Left ventricle myocardium superior (tissue), 1 donor: Measurements from ENCODE around the gene SHOX. TPM values are rescaled to one million over a fixed set of nuclear protein-coding genes. Genes with fewer than 3 reads are reported as not detected.
"Not testable (repeated sequence)": the region's sequence is repeated elsewhere in the genome, so short reads cannot be mapped to it uniquely, and the experiment has no call there.

Source experiments
- ATAC-seq: fragments of 200-7000 bp; cut with Tn5 transposase; one replicate; pipeline ENCODE4 v1.9.1; 2020; ENCODE audit warnings: mild to moderate bottlenecking, moderate library complexity
- DNase-seq: peaks from one replicate; pipeline ENCODE4 v3.0.0-alpha.2; 2020
- intact Hi-C: fragments of 100-400 bp; cut with micrococcal nuclease; formaldehyde crosslinking; loops from one replicate; pipeline ENCODE4 v1.11.0; 2022
- total RNA-seq: library from RNA; stranded (reverse); fragmentation: NEBNext Ultra II Directional; extraction: Animal tissue kit (Norgen Biotek cat#: 25700); gene quantifications from one replicate; pipeline ENCODE4 v1.2.1, GENCODE V29; 2021
- donor health status: DM: no; HTN: yes; CAD: no; lungs with severe emphysema.

The SHOX gene
- total RNA-seq, 1 donor from 2014 or later, result not detected

DNA sequence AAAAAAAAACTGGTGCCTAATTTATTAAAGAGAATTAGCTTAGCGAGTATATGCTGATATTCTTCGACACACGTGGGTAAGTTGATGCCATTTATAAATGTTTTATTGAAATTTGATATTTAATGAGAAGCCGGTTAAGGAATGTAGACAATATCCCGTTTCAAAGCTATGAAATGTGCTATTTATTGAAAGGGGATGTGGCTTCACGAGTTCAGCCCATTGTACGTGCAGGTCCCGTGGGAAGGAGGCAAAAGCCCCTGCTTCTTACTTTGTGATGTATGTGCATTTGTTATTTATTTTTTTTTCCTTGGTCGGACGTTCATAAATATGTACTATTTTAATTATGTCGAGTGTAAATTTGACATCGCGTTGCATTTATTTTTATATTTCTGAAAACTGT, 20.2 kb downstream of the SHOX start:
- intact Hi-C loops, result no loop called here
- DNase-seq (no peak), ATAC-seq (no peak)

GRCh38 chrX:651922-652321, 21.3 kb downstream of the SHOX start:
- intact Hi-C loops, ATAC-seq: not testable (repeated sequence)

GRCh38 chrX:652341-652741, 21.8 kb downstream of the SHOX start:
- ATAC-seq (no peak), DNase-seq (no peak)
- intact Hi-C loops, result no loop called here

More at GRCh38 chrX:651922-652321, 21.3 kb downstream of the SHOX start:
- not testable (repeated sequence) for DNase-seq

DNA sequence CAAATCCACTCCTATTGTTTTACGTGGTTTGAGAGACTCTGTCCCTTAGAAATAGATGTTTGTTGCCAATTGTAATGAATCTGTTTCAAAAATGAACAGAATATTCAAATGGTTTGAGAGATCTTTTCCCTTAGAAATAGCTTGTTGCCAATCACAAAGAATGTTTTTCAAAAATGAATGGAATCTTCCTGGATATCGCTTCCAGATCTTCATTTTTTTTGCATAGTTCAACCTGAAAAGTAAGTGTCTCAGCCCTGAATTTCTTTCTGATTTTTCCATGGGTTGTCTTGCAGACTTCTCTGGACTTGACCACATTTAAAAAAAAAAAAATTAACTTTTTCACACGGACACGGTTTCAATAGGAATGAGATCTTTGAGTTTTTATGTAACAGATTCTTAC, 22.7 kb downstream of the SHOX start:
- DNase-seq (no peak), ATAC-seq (no peak)
- intact Hi-C loops, result no loop called here

DNA sequence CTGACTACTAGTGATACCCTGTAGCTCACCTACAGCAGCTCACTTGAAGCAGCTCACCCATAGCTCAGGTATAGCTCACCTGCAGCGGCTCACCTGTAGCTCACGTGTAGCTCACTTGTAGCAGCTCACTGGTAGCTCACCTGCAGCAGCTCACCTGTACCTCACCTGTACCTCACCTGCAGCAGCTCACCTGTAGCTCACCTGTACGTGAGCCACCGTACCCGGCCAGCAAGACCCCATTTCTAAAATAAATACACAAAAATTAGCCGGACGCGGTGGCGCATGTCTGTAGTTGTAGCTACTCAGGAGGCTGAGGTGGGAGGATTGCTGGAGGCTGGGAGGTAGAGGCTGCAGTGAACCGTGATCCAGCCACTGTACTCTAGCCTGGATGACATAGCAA, 30.6 kb downstream of the SHOX start:
- intact Hi-C loops, result no loop called here
- ATAC-seq (no peak), DNase-seq (no peak)

DNA sequence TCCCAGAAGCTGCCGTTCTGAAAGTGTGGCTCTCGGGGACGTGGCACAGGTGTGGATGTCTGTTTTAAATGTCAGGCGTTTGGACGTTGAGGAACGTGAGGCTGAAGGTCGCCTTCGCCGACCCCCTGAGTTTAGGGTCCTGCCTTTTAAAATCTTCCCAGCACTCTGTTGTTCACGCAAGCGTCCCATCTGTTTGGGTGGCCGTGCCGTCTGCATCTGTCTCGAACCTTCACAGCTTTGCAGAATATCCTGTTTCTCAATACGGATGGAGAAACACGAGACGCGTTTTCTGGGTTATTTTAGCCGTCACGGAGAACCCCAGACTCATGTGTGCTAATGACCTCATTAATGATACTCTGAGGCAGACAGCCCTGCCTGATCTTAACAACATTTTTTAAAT, 31.5 kb downstream of the SHOX start:
- ATAC-seq (no peak), DNase-seq (no peak)
- intact Hi-C loops, result no loop called here

DNA sequence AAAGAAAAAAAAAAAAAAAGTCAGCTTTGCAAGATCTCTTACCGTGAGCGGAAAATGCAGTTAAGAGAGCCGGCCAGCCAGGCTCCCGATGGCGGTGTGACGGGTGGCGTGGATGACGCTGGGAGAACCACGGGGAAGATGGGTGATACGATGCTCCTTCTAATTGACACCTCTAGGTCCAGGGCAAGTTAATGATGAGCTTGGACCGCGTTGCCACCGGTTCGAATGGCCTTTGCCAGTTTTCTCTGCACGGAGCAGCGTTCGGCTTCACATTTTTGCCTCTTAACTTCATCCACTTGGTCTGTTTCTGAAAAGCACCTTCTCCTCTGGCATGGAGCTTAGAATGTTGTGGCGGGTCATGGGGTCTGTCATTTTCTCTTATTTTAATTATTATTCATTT, 33.2 kb downstream of the SHOX start:
- DNase-seq (no peak), ATAC-seq (no peak)
- intact Hi-C loops, result no loop called here

GRCh38 chrX:666762-667720, 36.5 kb downstream of the SHOX start:
- no peak for DNase-seq
- no peak for ATAC-seq
- intact Hi-C loops, result no loop called here

- intact Hi-C loops, result no loop called here
- no peak for DNase-seq
- no peak for ATAC-seq
These were observed 40.1 kb downstream of the SHOX start for GRCh38 chrX:670645-671044.

DNA sequence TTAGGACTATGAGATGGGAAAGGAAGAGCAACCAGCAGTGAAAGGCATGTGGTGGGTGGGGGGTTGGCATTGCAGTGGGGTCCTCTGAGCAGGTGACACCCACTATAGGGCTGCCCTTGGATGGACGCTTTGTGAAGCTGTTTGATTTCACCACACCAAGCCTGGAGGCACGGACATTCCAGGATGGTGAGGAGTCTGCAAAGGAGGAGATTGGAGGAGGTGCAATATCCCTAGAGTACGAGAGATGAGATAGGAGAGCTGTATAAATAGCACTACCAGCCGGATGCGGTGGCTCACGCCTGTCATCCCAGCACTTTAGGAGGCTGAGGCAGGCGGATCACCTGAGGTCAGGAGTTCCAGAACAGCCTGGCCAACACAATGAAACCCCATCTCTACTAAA, 42.3 kb downstream of the SHOX start:
- intact Hi-C loops, result no loop called here
- ATAC-seq (no peak), DNase-seq (no peak)

DNA sequence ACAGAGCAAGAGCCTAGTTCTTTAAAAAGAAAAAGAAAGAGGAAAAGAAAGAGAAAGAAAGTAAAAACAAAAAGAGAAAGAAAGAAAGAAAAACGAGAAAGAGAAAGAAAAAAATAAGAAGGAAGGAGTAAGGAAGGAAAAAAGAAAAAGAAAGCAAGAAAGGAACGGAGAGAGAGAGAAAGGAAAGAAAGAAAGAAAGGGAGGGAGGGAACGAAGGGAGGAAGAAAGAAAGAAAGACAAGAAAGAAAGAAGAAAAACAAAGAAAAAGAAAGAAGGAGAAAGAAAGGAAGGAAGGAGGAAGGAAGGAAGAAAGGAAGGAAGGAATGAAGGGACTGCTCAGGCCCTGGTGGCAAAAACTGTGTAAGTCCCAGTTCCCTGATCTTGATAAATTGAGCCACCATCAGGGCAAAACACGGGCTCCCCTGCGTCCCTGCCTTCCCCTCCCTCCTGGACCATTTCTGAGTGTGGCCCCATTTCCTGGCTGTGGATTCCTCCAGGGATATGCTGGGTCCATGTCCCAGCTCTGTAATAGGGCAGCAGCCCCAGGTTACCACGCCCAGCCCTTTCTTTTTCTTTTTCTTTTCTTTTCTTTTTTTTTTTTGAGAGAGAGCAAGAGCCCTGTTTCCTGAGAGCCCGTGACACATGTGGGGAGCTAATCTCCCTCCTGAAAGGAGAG, 44.8 kb downstream of the SHOX start:
- DNase-seq, result no peak
- intact Hi-C loops, result no loop called here
- no peak for ATAC-seq

- intact Hi-C loops, result no loop called here
- ATAC-seq, result no peak
- DNase-seq, result no peak
These were observed 45.3 kb downstream of the SHOX start for GRCh38 chrX:675955-676295.

DNA sequence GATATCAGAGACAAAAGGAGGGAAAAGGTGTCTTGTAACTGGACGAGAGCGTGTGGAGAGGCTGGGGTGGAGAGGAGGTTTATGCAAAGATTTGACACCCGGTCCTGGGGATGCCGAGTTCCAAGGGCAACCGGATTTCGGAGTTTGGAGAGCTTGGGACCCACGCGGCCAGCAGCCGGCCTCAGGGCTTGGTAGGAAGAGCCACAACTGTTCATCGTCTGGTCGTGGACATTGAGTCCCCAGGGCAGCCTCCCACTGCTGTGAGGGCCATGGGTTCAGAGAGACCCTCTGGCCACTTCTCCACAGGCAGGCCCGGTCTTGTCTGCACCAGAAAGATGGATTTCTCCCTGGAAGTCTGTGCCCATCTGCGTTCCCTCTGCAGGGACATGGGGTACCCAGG, 46.8 kb downstream of the SHOX start:
- DNase-seq (no peak), ATAC-seq (no peak)
- intact Hi-C loops, result no loop called here

DNA sequence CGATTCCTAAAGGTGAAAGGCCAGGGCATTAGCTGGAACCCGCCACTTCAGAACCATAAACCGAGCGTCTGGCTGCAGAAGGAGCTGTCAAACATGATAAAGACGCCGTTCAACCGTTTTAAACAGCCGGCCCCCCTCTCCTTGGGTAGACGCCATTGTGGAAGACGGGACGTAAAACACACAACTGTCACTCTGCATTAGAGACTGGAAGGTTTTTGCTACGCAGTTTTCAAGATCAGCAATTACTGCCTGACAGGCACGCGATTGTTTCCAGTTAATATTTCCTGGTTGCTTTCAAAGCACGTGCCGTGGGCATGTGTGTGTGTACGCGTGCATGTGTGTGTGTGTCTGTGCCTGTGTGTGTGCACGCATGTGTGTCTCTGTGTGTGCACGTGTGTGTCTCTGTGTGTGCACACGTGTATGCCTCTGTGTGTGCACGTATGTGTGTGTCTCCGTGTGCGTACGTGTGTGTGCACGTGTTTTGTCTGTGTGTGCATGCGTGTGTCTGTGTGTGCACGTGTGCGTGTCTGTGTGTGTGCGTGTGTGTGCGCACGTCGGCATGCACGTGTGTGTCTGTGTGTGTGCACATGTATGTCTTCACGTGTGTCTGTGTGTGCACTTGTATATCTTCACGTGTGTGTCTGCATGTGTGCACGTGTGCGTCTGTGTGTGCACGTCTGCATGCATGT, 48.8 kb downstream of the SHOX start:
- intact Hi-C loops, result no loop called here
- ATAC-seq (no peak), DNase-seq (no peak)

DNA sequence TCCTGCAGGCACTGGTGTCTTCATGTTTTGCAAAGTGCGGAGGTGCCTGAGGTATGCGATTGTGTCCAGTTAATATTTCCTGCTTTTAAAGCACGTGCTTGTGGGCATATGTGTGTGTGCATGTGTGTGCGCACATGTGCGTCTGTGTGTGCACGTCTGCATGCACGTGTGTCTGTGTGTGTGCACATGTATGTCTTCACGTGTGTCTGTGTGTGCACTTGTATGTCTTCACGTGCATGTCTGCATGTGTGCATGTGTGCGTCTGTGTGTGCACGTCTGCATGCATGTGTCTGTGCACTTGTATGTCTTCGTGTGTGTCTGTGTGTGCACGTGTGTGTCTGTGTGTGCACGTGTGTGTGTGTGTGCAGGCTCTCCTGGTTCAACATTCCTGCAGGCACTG, 49.5 kb downstream of the SHOX start:
- ATAC-seq, result no peak
- intact Hi-C loops, result no loop called here

DNA sequence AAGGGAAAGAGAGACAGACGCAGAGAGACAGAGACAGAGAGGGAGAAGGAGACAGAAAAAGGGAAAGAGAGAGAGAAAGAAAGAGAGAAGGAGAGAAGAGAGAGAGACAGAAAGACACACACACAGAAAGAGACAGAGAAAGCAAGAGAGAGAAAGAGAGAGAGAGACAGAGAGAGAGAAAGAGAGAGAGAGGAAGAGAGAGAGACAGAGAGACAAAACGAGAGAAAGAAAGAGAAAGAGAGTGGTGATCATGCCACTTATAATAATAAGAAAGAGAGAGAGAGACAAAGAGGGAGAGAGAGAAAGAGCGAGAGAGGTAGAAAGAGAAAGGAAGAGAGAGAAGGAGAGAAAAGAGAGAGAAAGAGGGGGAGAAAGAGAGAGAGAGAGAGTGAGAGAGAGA, 51.4 kb downstream of the SHOX start:
- no peak for ATAC-seq
- DNase-seq, result no peak
- intact Hi-C loops, result no loop called here

More for the DNA sequence above, 49.5 kb downstream of the SHOX start:
- no peak for DNase-seq

- DNase-seq, result no peak
- ATAC-seq, result no peak
- intact Hi-C loops, result no loop called here
These were observed 52.3 kb downstream of the SHOX start for GRCh38 chrX:682892-683291.

DNA sequence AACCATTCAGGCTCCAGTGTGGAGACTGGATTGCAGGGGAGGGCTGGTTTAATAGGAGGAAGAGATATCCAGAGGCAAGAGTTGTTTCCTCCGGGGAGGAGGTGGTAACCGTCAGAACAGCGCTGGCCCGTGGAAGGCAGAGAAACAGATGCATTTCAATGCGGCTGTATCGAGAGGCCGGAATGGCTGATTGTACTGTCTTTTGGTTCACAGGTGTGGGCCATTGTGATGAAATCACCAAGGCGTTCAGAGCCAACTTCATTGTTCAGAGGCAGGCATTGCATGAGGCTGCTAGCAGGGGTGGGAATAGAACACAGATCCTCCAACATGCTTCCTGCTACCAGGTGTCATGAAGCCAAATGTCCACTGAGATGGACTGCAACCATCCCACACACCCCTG, 53.0 kb downstream of the SHOX start:
- intact Hi-C loops, result no loop called here
- no peak for DNase-seq
- ATAC-seq, result no peak

DNA sequence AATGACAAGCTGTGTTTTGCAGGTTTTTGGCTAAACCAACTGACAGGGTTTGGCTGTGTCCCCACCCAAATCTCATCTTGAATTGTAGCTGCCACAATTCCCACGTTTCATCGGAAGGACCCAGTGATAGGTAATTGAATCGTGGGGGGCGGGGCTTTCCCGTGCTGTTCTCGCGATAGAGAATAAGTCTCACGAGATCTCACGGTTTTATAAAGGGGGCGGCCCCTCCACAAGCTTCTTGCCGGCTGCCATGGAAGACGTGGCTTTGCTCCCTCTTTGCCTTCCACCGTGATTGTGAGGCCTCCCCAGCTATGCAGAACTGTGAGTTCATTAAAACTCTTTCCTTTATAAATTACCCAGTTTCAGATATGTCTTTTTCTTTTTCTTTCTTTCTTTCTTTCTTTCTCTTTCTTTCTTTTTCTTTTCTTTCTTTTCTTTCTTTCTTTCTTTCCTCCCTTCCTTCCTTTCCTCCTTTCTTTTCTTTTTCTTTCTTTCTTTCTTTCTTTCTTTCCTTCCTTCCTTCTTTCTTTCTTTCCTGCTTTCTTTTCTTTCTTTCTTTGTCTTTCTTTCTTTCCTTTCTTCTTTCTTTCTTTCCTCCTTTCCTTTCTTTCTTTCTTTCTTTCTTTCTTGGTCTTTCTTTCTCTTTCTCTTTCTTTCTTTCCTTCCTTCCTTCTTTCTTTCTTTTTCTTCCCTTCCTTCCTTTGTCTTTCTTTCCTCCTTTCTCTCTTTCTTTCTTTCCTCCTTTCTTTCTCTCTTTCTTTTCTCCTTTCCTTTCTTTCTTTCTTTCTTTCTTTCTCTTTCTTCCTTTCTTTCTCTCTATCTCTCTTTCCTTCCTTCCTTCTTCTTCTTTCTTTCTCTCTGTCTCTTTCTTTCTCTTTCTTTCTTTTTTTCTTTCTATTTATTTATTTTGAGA, 54.8 kb downstream of the SHOX start:
- ATAC-seq (no peak), DNase-seq (no peak)
- intact Hi-C loops, result no loop called here
